ENCODE measurements around the gene DMAC2.
A peak's percentile ranks its signal among the peaks of the same experiment; 100 is the strongest.
"Not testable (repeated sequence)": the region's sequence is repeated elsewhere in the genome, so short reads cannot be mapped to it uniquely, and the experiment has no call there.

The DMAC2 gene

GRCh38 chr19:41407271-41407670 lies 32.4 kb downstream of the DMAC2 start:
- DNase-seq (ENCODE audit: low read depth), result no peak
- no peak overlapping the region for H3K4me3 ChIP-seq (ENCODE audit: low read depth, low read length)

- H3K4me3 ChIP-seq (ENCODE audit: low read depth, low read length), result no peak overlapping the region
- no peak for DNase-seq (ENCODE audit: low read depth)
Observed at GRCh38 chr19:41405776-41406175, 33.9 kb downstream of the DMAC2 start.

GRCh38 chr19:41403181-41403970 lies 36.3 kb downstream of the DMAC2 start:
- H3K4me3 ChIP-seq (ENCODE audit: low read depth, low read length), result no peak overlapping the region
- no peak for DNase-seq (ENCODE audit: low read depth)

- DNase-seq (ENCODE audit: low read depth), result no peak
- no peak overlapping the region for H3K4me3 ChIP-seq (ENCODE audit: low read depth, low read length)
Observed at GRCh38 chr19:41402010-41402409, 37.7 kb downstream of the DMAC2 start.

- H3K4me3 ChIP-seq (ENCODE audit: low read depth, low read length), result no peak overlapping the region
- no peak for DNase-seq (ENCODE audit: low read depth)
Observed at GRCh38 chr19:41401483-41401882, 38.2 kb downstream of the DMAC2 start.

- no peak overlapping the region for H3K4me3 ChIP-seq (ENCODE audit: low read depth, low read length)
- no peak for DNase-seq (ENCODE audit: low read depth)
Observed at GRCh38 chr19:41399525-41399924, 40.2 kb downstream of the DMAC2 start.

GRCh38 chr19:41399091-41399490 lies 40.6 kb downstream of the DMAC2 start:
- no peak overlapping the region for H3K4me3 ChIP-seq (ENCODE audit: low read depth, low read length)
- DNase-seq (ENCODE audit: low read depth), result no peak

- no peak for DNase-seq (ENCODE audit: low read depth)
- peak overlapping the region; percentile 89 for H3K4me3 ChIP-seq (ENCODE audit: low read depth, low read length)
Observed at GRCh38 chr19:41398598-41398997, 41.1 kb downstream of the DMAC2 start.

GRCh38 chr19:41398050-41398418 lies 41.7 kb downstream of the DMAC2 start:
- DNase-seq (ENCODE audit: low read depth), result no peak
- H3K4me3 ChIP-seq (ENCODE audit: low read depth, low read length), result peak overlapping the region; percentile 89

- peak; percentile 98 for DNase-seq (ENCODE audit: low read depth)
- peak within 1 kb of the TSS; percentile 96 for H3K4me3 ChIP-seq (ENCODE audit: low read depth, low read length)
Observed at GRCh38 chr19:41397086-41398049, 42.3 kb downstream of the DMAC2 start, which contains the start of the genes BCKDHA and EXOSC5. TSS of gene BCKDHA (plus strand) at chr19:41397818. CDS start at chr19:41397828, 10 bp downstream. TSS of gene EXOSC5 (minus strand) at chr19:41397359. CDS start at chr19:41397328, 31 bp downstream.

GRCh38 chr19:41395355-41395754 lies 44.4 kb downstream of the DMAC2 start:
- H3K4me3 ChIP-seq (ENCODE audit: low read depth, low read length), result no peak overlapping the region
- DNase-seq (ENCODE audit: low read depth), result no peak

GRCh38 chr19:41392775-41393174 lies 46.9 kb downstream of the DMAC2 start:
- no peak for DNase-seq (ENCODE audit: low read depth)
- H3K4me3 ChIP-seq (ENCODE audit: low read depth, low read length), result no peak overlapping the region

- DNase-seq (ENCODE audit: low read depth), result no peak
- no peak overlapping the region for H3K4me3 ChIP-seq (ENCODE audit: low read depth, low read length)
Observed at GRCh38 chr19:41391618-41392017, 48.1 kb downstream of the DMAC2 start.

GRCh38 chr19:41386442-41386841 lies 53.3 kb downstream of the DMAC2 start:
- no peak overlapping the region for H3K4me3 ChIP-seq (ENCODE audit: low read depth, low read length)
- no peak for DNase-seq (ENCODE audit: low read depth)

GRCh38 chr19:41384351-41384750 lies 55.4 kb downstream of the DMAC2 start:
- DNase-seq (ENCODE audit: low read depth), result no peak
- no peak overlapping the region for H3K4me3 ChIP-seq (ENCODE audit: low read depth, low read length)

- DNase-seq (ENCODE audit: low read depth); H3K4me3 ChIP-seq (ENCODE audit: low read depth, low read length): not testable (repeated sequence)
Observed at GRCh38 chr19:41381536-41381935, 58.2 kb downstream of the DMAC2 start.
